Measurements from ENCODE around the gene AP5S1.

- TF ChIP-seq CTCF (IDR thresholded peaks at IDR 0.05) (no peak), CREB1 (CRISPR knock-in tag; IDR thresholded peaks at IDR 0.05) (no peak), ZBTB21 (CRISPR knock-in tag; IDR thresholded peaks at IDR 0.05; ENCODE audit: borderline replicate concordance) (no peak), E2F4 (CRISPR knock-in tag; IDR thresholded peaks at IDR 0.05; ENCODE audit: borderline replicate concordance, low read depth) (no peak), ATF1 (CRISPR knock-in tag; IDR thresholded peaks at IDR 0.05) (no peak)
- TF ChIP-seq, protein P1, sequence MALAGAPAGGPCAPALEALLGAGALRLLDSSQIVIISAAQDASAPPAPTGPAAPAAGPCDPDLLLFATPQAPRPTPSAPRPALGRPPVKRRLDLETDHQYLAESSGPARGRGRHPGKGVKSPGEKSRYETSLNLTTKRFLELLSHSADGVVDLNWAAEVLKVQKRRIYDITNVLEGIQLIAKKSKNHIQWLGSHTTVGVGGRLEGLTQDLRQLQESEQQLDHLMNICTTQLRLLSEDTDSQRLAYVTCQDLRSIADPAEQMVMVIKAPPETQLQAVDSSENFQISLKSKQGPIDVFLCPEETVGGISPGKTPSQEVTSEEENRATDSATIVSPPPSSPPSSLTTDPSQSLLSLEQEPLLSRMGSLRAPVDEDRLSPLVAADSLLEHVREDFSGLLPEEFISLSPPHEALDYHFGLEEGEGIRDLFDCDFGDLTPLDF (CRISPR knock-in tag; IDR thresholded peaks at IDR 0.05) = no peak
- TF ChIP-seq, protein P2, sequence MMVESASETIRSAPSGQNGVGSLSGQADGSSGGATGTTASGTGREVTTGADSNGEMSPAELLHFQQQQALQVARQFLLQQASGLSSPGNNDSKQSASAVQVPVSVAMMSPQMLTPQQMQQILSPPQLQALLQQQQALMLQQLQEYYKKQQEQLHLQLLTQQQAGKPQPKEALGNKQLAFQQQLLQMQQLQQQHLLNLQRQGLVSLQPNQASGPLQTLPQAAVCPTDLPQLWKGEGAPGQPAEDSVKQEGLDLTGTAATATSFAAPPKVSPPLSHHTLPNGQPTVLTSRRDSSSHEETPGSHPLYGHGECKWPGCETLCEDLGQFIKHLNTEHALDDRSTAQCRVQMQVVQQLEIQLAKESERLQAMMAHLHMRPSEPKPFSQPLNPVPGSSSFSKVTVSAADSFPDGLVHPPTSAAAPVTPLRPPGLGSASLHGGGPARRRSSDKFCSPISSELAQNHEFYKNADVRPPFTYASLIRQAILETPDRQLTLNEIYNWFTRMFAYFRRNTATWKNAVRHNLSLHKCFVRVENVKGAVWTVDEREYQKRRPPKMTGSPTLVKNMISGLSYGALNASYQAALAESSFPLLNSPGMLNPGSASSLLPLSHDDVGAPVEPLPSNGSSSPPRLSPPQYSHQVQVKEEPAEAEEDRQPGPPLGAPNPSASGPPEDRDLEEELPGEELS (CRISPR knock-in tag; IDR thresholded peaks at IDR 0.05) = no peak
Measured at GRCh38 chr20:3857405-3857804, 37.1 kb downstream of the AP5S1 start.

All from WTC11 (cell line).